Endodermal cell (in vitro differentiated cells): ENCODE measurements around the gene SUPT7L. TPM values are rescaled to one million over a fixed set of nuclear protein-coding genes. Genes with fewer than 3 reads are reported as not detected.

Experiments used
- DNase-seq: peaks from one replicate; pipeline ENCODE4 v3.0.0-alpha.2; 2017
- H3K27ac ChIP-seq: 2 replicates; pipeline ENCODE4 v1.5.1; 2013; ENCODE audit warnings: mild to moderate bottlenecking, low read depth, low read length, moderate library complexity
- H3K27me3 ChIP-seq: 2 replicates; pipeline ENCODE4 v1.6.1; 2013; ENCODE audit warnings: mild to moderate bottlenecking, low read length, moderate library complexity; ENCODE audit not compliant: insufficient read depth, control insufficient read depth, poor library complexity, severe bottlenecking
- H3K36me3 ChIP-seq: 2 replicates; pipeline ENCODE4 v1.7.0; 2013; ENCODE audit warnings: mild to moderate bottlenecking, low read length, moderate library complexity; ENCODE audit not compliant: control insufficient read depth, insufficient read depth
- H3K4me1 ChIP-seq: one replicate; pipeline ENCODE4 v1.7.0; 2013; ENCODE audit warnings: low read length; ENCODE audit not compliant: control insufficient read depth, insufficient read depth
- H3K4me3 ChIP-seq: 2 replicates; pipeline ENCODE4 v1.5.1; 2013; ENCODE audit warnings: mild to moderate bottlenecking, low read length, moderate library complexity
- H3K9ac ChIP-seq: 2 replicates; pipeline ENCODE4 v1.6.1; 2013; ENCODE audit warnings: mild to moderate bottlenecking, low read length, moderate library complexity; ENCODE audit not compliant: poor library complexity, severe bottlenecking; ENCODE audit errors: extremely low read depth
- H3K9me3 ChIP-seq: 2 replicates; pipeline ENCODE4 v1.6.1; 2013; ENCODE audit warnings: mild to moderate bottlenecking, low read length, moderate library complexity; ENCODE audit not compliant: control insufficient read depth
- H3K27ac Mint-ChIP-seq: 2 replicates; pipeline ENCODE4 v1.8.0; 2020; ENCODE audit warnings: mixed read lengths
- H3K27me3 Mint-ChIP-seq: 2 replicates; pipeline ENCODE4 v1.8.0; 2021; ENCODE audit warnings: mild to moderate bottlenecking, mixed read lengths; ENCODE audit not compliant: insufficient read depth
- H3K36me3 Mint-ChIP-seq: 2 replicates; pipeline ENCODE4 v1.8.0; 2020; ENCODE audit warnings: low read depth, mixed read lengths
- H3K4me1 Mint-ChIP-seq: 2 replicates; pipeline ENCODE4 v1.8.0; 2020; ENCODE audit warnings: mixed read lengths
- H3K4me3 Mint-ChIP-seq: 2 replicates; pipeline ENCODE4 v1.8.0; 2020; ENCODE audit warnings: mild to moderate bottlenecking, moderate library complexity, mixed read lengths
- H3K9me3 Mint-ChIP-seq: 2 replicates; pipeline ENCODE4 v1.8.0; 2020; ENCODE audit warnings: mild to moderate bottlenecking, mixed read lengths
- CTCF ChIP-seq: fragments of 200-600 bp; sonication (generic); conservative IDR thresholded peaks from 2 replicates; pipeline ENCODE4 v1.5.0; 2021; ENCODE audit warnings: antibody characterized with exemption, mild to moderate bottlenecking
- WGBS, 2 experiments: methylation state at CpG; one replicate each; pipeline versions ENCODE4 v1.1.5 to v1.1.7; 2013; ENCODE audit warnings: missing lambda C conversion rate in 2 of 2, mixed read lengths in 1 of 2; ENCODE audit not compliant: insufficient coverage in 1 of 2, insufficient read length in 1 of 2; 5-methylcytosine and 5-hydroxymethylcytosine counted together
- total RNA-seq, 2 donors: library from RNA; stranded (reverse); fragmentation: NEBNext Ultra II Directional in 1 of 2; extraction: Animal tissue kit (Norgen Biotek cat#: 25700) in 1 of 2; gene quantifications; 2 replicates in 1 of 2; 3 replicates in 1 of 2; pipeline ENCODE4 v1.2.1, GENCODE V29; 2021

SUPT7L gene
- total RNA-seq, 2 donors from 2014 or later = 43.3 to 43.9 TPM

GRCh38 chr2:27667446-27667845 lies 4.0 kb upstream of the SUPT7L start:
- H3K4me3 Mint-ChIP-seq = no peak overlapping the region
- TF ChIP-seq CTCF = no peak
- no peaks in the 10 kb centered on the region for H3K27me3 Mint-ChIP-seq
- no peaks in the 10 kb centered on the region for H3K9me3 ChIP-seq
- no peak overlapping the region for H3K4me3 ChIP-seq
- no peak overlapping the region for H3K27ac Mint-ChIP-seq
- H3K9me3 Mint-ChIP-seq = no peaks in the 10 kb centered on the region
- H3K27ac ChIP-seq = no peak overlapping the region
- H3K36me3 ChIP-seq = peaks cover 34% of the 10 kb centered on the region
- peaks cover 11% of the 10 kb centered on the region for H3K4me1 Mint-ChIP-seq
- DNase-seq = no peak
- no CpG with 5 or more reads among the region's 1 CpG for WGBS, 2 experiments
- no peaks in the 10 kb centered on the region for H3K27me3 ChIP-seq
- H3K4me1 ChIP-seq = no peaks in the 10 kb centered on the region
- H3K9ac ChIP-seq = no peak overlapping the region
- H3K36me3 Mint-ChIP-seq = peaks cover 47% of the 10 kb centered on the region

GRCh38 chr2:27664622-27665363 lies 1.4 kb upstream of the SUPT7L start:
- Histone ChIP-seq H3K9ac (peak overlapping the region; percentile 58), H3K4me1 (no peaks in the 10 kb centered on the region), H3K4me3 (peak overlapping the region; percentile 87), H3K27ac (no peak overlapping the region), H3K27me3 (no peaks in the 10 kb centered on the region), H3K36me3 (peaks cover 45% of the 10 kb centered on the region), H3K9me3 (no peaks in the 10 kb centered on the region)
- no peak for DNase-seq
- peaks cover 15% of the 10 kb centered on the region for H3K4me1 Mint-ChIP-seq
- no peaks in the 10 kb centered on the region for H3K27me3 Mint-ChIP-seq
- no peaks in the 10 kb centered on the region for H3K9me3 Mint-ChIP-seq
- whole genome bisulfite sequencing, 2 experiments = 91 to 92% methylated on average over 14 to 16 of the region's 16 CpGs
- H3K27ac Mint-ChIP-seq = peak overlapping the region; percentile 100
- H3K36me3 Mint-ChIP-seq = peaks cover 48% of the 10 kb centered on the region
- no peak for TF ChIP-seq CTCF
- H3K4me3 Mint-ChIP-seq = peak overlapping the region; percentile 98

GRCh38 chr2:27664154-27664574 lies 750 bp upstream of the SUPT7L start:
- WGBS, 2 experiments = 6 to 8% methylated on average over 10 to 28 of the region's 28 CpGs
- no peaks in the 10 kb centered on the region for H3K27me3 Mint-ChIP-seq

More at GRCh38 chr2:27664154-27664574, 750 bp upstream of the SUPT7L start:
- H3K4me3 Mint-ChIP-seq = peak overlapping the region; percentile 98
- H3K4me1 Mint-ChIP-seq = peaks cover 15% of the 10 kb centered on the region
- H3K4me1 ChIP-seq = no peaks in the 10 kb centered on the region
- no peaks in the 10 kb centered on the region for H3K9me3 Mint-ChIP-seq
- H3K27ac Mint-ChIP-seq = peak overlapping the region; percentile 100
- H3K36me3 Mint-ChIP-seq = peaks cover 48% of the 10 kb centered on the region
- peak overlapping the region; percentile 87 for H3K4me3 ChIP-seq
- no peak for DNase-seq
- H3K9ac ChIP-seq = peak overlapping the region; percentile 58
- no peak overlapping the region for H3K27ac ChIP-seq
- peak; percentile 11 for TF ChIP-seq CTCF
- H3K9me3 ChIP-seq = no peaks in the 10 kb centered on the region
- no peaks in the 10 kb centered on the region for H3K27me3 ChIP-seq
- H3K36me3 ChIP-seq = peaks cover 46% of the 10 kb centered on the region
